Cerebellar cortex (tissue), 1 donor: ENCODE results near the gene LRP1B.
"Not testable (repeated sequence)": the region's sequence is repeated elsewhere in the genome, so short reads cannot be mapped to it uniquely, and the experiment has no call there.

Experiments used
- DNase-seq: peaks from one replicate; pipeline ENCODE4 v3.0.0-alpha.2; 2015; ENCODE audit warnings: low spot score

LRP1B gene

DNA sequence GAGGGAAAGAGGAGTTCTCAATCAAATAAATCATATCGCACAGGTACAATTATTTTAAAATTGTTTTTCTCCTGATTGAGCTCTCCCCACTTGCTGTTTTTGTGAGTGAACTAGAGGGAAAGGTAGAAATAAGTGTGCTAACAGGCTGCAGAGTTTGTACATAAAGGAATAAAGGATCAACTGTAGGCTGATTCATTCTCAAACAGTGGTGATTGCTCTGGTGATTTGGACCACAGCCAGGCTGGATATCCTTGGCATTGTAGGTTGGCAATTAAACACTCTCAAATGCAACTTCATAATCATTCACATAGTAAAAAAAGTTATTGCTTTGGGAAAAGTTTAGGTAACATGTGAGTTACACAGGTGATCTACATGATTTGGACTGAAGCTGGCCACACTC, 29.8 kb downstream of the LRP1B start:
- DNase-seq: no peak

DNA sequence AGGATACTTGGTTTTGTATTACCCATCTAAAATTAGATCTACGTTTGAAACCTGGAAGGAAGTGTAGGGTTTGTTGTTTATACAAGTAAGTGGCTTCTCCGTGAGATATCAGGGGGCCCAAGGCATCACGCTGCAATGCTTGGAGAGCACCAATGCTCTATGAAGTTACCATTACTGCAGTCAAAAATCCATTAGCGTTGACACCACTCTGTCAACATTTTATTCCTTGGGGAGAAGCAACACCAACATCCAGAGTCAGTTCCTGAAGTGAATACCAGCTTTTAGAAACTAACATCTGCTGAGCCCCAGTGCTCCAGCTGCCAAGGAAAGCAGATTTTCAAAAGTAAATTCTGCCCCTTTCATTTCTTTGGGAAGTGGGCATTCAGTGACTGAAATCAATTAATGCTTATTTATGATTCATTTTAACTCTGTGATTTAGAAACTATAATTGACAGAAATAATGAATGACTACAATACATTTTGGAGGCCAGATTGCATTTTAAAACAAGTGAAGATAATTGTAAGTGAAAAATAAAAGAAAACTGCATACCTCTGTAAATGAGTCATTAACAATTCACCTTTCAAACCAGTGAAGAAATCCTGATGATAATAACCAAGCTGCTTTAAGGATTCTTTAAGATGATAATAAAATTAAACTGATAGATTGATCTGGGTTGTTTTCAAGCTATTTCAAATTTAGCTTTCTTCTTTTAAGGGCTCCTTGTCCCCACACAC, 30.5 kb downstream of the LRP1B start:
- DNase-seq: no peak

DNA sequence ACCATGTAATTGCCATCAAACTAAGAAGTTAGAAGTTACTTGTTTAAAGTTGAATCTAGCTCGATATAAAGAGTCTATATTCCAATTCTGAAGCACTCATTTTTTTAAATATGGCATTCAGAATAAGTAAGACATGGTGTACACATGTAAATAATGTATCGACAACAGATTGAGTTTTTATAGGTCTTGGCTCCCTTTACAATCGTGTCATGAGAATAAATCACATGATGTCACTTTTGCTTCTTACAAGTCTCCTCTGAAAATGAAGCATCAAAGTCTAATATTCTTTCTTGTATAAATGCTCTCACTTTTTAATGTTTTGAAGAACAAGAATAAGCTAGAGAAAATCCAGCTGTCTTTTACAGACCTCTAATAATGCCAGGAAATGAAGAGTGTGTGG, 33.1 kb downstream of the LRP1B start:
- DNase-seq: no peak

DNA sequence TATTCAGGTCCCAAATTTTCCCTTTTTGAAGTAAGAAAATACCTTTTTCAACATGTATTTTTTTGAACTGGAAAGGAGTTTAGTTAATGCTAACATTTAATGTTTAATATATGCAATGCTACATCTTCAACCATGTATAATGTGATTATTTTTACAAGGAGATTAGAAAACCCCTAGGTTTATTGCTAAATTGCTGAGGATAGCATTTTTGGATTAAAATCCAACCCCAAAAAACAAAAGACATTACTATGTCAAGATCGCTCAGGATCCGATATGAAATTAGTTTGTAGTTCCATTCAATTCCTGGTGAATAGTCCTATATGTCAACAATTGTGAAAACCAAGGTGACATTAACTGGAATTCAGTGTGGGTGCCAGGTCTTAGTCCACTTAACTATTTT, 35.2 kb downstream of the LRP1B start:
- no peak for DNase-seq

DNA sequence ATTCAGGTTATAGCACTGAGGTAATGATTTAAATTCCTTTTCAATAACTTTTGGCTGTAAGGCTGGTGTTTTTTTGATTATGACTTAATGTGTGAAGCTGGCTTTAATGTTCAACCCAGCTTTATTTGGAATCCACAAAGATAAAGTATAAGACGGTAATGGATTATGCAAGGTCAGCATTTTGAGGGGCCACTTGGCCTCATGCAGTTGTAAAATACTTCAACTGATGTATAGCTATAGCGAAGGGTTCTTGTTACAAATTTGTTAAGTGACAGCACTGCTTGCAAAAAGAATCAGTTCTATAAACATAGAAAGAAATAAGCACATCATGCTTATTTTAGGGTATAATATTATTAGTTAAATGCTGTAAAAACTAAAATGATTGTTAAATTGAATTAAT, 36.6 kb downstream of the LRP1B start:
- DNase-seq: no peak

DNA sequence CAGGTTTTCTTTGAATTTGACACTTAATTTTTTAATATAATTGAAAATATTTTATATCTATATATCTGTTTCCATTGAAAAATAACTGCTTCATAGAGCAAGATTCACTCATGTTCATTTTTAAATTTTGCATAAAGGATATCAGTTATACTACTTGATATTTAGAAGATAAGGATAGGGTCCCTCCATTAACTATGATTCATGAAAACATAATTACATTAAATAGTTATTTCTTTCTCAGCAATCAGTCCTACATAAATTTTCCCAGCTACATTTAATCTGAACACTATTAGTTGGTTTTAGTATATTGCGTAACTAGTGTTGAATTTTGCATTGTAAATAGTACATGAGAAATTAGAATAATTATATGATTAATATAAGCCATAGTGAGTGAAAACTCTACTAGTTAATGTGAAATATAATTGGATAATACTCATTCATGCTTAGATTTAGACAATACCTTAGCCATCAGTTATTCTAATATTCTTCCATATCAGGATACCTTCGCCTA, 42.7 kb downstream of the LRP1B start:
- DNase-seq: no peak

DNA sequence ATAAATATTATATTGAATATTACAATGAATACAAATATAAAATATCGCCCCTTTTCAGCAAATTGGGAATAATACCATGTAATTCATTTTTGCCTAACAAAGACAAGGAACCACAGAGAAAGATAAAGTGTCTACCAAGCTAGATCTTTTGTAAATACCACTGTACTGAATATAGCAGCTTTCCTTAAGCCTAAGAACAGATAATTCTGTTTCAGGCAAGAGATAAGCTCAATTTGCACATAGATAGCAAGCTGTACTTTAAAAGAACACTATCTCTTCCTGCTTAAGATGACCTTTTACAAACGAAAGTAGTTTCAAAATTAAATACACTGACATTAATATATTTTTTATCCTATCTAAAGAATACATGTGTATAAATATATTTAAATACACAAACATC, 43.2 kb downstream of the LRP1B start:
- not testable (repeated sequence) for DNase-seq

DNA sequence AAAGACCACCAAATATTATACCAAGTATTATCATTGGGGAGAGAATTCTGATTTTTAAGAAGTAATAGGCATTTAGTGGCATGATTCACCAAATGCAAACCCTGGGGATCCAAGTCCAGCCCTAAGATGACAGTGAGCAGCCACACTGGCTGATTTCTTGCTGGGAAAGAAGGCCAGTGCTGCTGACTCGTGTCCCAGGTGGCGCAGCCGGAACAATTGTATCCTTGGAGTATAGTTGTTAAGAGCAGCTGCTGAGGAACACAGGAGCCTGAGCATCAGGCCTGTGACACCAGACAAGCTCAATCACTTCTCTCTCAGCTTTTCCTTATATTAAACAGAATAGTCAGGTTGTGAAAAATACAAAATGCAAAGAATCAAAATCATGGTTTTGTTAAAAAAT, 48.4 kb downstream of the LRP1B start:
- DNase-seq: no peak

DNA sequence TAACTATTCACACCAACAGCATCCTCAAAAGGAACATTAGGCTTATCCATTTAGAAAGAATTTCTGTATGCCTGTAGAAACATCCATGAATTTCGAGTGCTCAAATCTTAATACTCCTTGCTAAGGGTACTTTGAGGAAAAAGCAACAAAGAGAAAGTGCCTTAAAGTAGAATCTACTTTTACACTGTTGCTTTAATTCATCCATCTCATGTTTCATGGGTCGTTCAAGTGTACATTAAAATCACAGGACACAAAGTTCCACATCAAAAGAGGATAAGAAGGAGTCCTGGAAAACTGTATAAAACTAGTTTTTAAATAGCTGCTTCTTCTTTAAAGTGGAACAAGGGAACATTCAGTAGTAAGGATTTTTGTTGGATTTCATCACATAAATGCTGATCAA, 54.5 kb downstream of the LRP1B start:
- no peak for DNase-seq

DNA sequence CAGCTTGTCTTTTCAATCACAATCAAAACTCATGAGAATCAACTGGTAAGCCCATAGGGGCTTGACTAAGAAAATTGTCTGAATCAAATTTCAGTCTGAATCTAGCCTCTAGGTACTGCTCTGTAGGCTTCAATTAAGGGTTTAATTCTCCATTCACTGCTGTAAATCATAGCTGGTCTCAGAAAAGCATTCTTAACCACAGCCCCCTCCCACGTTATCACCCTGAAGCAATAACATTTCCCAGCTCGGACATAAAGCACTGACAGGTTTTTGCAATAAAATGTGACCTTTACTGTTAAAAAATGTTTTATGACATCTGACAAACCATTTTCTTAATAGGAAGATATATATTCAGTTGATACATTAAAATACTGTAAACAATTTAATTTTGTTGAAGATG, 55.0 kb downstream of the LRP1B start:
- DNase-seq: no peak

DNA sequence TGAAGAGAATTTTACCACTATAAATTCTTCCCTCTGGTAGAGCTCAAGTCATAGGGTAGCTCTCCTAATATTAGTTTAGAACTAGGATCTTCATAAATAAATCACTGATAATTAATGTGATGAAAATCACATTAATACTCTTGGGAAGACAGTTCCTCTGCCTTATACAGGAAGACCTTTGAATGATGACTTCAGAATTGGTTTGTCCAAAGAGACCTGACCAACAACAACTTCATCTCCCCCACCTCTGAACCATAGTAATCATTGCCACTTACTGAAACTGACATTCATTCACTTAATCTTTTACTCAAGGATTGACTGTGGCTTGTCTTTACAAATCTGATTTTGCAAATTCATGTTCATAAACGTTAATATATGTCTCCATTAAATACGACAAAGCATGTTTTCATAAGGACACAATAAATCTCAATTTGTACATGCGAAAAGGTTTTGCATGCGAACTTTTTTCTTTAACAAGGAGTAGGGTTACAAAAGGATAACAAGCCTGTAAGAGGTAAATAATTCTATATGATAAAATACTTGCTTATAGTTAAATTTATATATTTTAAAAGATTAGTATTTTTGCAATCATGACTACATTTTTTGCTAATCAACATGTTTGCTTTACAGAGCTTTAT, 61.4 kb downstream of the LRP1B start:
- no peak for DNase-seq

DNA sequence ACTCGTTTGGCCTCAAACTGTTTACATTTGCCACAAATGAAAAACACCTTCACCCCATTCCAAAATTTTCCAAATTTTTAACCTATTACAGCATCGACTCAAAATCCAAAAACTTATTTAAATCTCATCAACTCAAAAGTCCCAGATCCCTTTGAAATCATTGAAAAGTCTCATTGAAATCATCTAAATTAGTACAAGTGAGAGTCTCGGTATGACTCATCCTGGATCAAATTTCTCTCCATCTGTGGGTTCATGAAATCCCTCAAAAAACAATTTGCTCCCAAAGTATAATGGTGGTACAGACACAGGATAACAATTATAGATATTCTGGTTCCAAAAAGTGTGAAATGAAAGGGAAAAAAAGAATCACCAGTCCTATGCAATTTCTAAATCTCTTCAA, 65.1 kb downstream of the LRP1B start:
- no peak for DNase-seq

DNA sequence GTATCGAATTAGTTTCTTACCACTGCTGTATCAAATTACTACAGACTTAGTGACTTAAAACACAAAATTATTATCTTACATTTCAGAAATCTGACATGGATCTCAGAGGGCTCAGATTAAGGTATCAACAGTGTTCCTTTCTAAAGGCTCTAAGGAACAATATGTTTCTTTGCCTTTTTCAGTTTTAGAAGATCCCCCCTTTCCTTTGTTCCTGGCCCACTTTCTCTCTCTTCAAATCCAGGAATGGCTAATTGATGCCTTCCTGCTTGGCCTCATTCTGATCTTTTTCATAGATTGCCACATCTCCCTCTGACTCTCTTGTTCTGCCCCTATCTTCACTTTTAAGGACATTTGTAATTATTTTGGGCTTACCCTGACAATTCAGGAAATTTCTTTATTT, 65.7 kb downstream of the LRP1B start:
- DNase-seq: no peak

DNA sequence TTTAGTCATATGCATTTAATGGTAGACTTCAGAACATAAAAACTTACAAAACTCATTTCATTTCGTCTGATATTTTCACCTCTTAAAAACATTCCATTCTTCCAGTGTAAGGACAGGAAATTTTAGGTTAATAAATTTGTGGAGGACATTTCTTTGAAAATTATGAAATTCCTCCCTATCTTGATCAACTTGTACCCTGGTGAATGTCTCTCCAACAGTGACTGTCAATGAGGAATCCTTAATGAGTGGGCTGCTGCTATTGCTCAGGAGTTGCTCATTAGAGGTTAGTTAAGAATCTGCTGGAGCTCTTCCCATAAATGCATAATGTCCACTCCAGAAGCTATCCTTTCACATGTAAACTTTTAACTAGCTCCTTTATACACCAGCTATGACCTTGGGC, 69.1 kb downstream of the LRP1B start:
- no peak for DNase-seq

DNA sequence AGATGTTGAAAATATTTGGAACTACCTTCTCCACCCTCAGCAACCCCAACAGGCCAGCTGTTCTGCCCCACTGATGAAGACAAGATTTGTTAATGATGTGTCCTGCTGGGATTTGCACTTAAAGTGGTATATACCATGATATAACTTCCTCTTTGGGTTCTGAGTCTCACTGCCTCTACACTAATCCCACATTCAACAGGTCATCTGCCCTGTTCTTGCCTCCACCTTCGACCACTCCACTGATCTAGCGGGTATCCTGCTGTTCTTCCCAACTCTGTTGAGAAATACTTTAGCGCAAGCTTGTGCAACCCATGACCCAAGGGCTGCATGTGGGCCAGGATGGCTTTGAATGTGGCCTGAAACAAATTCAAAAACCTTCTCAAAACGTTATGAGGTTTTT, 72.7 kb downstream of the LRP1B start:
- no peak for DNase-seq

DNA sequence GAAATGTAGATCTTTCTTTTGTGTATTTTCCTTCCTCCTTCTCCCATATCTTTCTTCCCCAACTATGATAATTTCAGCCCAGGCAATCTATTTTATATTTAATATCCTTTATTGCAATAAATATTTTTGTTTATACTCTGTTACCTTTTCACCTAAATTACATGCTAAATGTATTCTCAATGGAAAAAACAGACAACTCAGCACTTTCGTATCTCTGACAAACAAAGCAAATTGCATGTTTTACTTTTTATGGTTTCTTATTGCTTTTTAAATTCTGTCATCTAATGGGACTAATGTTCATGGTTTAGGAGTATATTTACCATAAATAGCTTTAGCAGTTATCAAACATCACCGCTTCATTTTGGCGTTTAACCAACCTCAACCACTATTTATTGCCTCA, 74.0 kb downstream of the LRP1B start:
- no peak for DNase-seq

DNA sequence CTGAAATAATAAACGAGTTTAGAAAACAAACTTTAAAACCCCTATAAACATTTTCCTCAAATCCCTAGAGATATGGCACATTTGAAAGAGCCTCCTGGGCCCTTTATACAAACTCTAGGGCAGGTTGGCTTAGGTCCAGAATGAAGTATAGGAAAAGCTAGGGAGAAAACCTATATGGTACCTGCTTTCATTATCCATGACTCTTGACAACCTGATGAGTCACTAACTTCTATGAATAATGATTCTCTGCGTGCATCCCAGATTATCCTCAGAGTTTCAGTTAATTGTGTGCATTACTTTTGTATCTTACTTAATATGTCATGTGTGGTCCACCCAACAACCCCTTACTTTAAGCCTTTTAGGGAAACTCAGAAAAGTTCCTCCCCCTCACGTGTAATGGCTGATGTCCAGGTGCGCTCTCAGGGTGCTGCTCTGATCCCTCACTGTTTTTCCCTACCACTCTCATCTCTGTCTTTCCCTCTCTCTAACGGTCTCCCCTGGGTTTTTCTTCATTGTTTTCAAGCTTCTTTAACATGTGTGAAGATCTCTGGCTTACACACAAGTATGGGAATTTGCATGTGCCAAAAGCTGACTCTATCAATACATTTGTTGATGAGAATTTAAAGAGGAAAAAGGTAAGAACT, 78.5 kb downstream of the LRP1B start:
- DNase-seq: no peak

DNA sequence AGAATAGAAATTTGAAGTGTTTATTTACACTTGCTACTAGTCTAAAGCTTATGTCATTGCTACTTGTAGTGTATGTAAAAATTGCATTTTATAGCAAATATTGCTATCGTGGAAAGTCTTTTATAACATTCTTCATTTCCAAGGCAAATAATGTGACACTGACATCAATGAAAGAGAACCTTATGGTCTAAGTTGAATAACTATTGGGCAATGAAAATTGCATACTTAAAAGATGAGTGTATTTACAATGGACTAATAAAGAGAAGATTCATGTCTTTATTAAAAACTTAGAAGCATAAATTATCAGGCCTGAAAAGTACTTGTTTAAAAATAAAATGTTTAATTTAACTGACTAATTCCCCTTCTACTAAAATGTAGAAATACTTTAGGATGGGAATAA, 82.2 kb downstream of the LRP1B start:
- no peak for DNase-seq

DNA sequence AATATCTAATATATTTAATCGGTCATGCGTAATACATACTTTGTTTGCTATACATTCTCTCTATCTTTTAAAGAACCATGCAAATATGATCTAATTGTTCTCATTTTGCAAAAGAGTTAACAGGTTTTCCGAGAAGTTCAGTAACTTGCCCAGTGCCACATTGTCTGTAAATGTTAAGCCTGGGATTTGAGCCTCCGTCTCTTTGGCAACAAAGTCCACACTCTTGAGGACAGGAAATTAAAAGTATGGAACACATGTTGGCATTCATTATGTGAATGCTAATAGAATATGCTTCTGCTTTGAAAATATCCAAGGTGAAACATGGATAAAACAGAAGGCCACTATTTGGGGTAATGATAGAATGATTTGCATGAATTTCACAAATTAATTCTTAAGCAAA, 85.2 kb downstream of the LRP1B start:
- DNase-seq: no peak

DNA sequence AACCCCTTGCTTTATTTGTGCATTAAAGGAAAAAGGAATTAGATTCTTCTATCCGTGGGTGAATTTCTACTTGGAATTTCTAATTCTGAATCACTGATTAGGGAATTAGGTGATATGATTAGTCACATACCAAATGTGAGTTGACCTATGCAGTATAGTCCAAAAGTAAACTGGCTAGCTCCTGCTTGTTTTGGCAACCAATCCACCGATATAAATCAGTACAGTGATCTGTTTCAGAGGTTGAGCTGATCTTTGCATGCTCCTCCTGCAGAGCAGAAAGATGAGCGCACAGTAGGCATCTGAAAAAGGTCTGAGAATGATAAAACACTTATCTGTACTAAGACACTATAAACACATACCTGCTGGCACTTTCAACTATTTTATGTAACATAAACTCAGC, 86.6 kb downstream of the LRP1B start:
- DNase-seq: no peak

DNA sequence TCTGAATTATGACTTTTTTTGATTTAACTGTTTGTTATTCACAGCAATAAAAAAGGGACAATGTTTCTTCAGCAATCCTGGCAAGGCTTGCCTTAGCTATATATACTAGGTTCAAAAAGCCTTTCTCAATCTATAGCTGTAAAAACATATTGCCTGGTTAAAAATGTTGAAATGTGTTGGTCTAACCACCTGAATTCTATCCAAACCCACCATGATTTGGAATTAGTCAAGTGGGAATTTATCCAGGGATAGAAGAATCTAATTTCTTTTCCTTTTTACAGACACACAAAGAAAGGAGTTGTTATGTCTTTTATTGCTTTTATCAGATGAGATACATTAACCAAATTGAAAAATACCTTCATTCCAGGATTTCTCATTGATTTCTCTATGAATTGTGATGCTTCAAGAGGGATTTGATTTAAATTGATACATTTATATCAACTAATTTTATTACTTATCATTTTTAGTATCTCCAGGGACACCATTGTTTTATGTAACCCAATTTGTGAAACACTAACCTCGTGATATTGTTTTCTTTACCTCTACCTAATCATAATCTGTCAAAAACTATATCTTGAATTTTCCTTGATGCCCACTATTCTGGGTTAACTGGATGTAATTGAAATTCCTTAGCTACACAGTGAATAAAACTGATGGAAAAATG, 88.1 kb downstream of the LRP1B start:
- DNase-seq: no peak

DNA sequence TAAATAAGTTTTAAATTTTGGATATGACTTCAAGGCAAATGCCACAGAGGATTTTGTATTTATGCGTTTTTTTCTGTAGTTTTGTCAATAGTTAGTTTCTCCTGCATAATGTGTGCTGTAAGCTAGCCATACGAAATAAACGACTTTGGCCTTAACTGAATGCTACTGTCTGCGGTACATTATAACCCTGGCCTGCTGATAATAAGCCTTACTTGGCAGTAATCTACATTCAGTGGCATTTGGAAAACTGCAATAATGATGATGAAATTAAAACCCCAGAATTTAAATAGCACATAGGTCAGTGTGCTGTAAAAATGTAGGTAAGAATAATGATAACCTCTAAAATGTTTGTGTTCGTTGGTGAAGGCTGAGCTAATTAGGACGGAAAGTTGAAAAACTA, 88.8 kb downstream of the LRP1B start:
- no peak for DNase-seq

DNA sequence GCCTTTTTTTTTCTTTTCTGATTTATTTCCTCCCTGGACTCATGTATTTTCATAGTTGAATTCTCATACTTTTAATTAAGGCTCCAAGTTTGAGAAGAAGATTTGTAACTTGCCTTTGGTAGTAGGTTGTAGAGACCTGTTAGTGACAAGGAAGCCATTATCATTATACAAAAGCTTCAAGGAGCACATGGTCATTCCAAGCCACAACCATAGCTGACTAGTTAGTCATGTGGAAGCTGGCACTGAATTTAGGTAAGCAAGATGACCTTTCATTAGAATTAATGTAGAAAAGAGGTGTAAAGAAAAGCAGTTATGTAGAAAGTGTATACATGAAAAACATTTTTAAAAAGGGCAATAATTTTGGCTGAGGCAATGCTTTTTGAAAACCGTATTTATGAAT, 89.7 kb downstream of the LRP1B start:
- DNase-seq: no peak
